Endothelial cell of umbilical vein (primary cell): ENCODE results near the gene COQ9.

ENCODE experiments used
- CTCF ChIP-seq, 2 donors: IDR thresholded peaks; 1 replicate in 1 of 2; 2 replicates in 1 of 2; pipeline ENCODE4 v1.5.1; 2011; ENCODE audit warnings: low read length in 2 of 2, mild to moderate bottlenecking in 2 of 2, moderate library complexity in 2 of 2, control low read depth in 1 of 2, inconsistent platforms in 1 of 2, low read depth in 1 of 2; ENCODE audit not compliant: insufficient read depth in 1 of 2; ENCODE audit errors: extremely low read depth in 1 of 2
- EZH2 ChIP-seq: IDR thresholded peaks from 2 replicates; pipeline ENCODE4 v1.6.1; 2012; ENCODE audit warnings: borderline replicate concordance, low read depth, mild to moderate bottlenecking, moderate library complexity, low read length, inconsistent platforms; ENCODE audit not compliant: severe bottlenecking
- FOS ChIP-seq: IDR thresholded peaks from 2 replicates; pipeline ENCODE4 v1.6.1; 2011; ENCODE audit warnings: mild to moderate bottlenecking, low read length, moderate library complexity, borderline replicate concordance; ENCODE audit not compliant: insufficient read depth
- GATA2 ChIP-seq: IDR thresholded peaks from 2 replicates; pipeline ENCODE4 v1.7.0; 2011; ENCODE audit warnings: low read depth, mild to moderate bottlenecking, moderate library complexity, mixed read lengths, low read length; ENCODE audit not compliant: insufficient read length, insufficient read depth
- JUN ChIP-seq: IDR thresholded peaks from 2 replicates; pipeline ENCODE4 v1.6.1; 2011; ENCODE audit warnings: borderline replicate concordance, low read depth; ENCODE audit not compliant: insufficient read length, insufficient read depth
- MAX ChIP-seq: IDR thresholded peaks from 2 replicates; pipeline ENCODE4 v1.6.1; 2011; ENCODE audit not compliant: insufficient read depth, insufficient read length
- MYC ChIP-seq: IDR thresholded peaks from one replicate; pipeline ENCODE4 v1.6.1; 2011; ENCODE audit warnings: mild to moderate bottlenecking, low read depth, low read length
- POLR2A ChIP-seq: IDR thresholded peaks from 2 replicates; pipeline ENCODE4 v1.6.1; 2012; ENCODE audit warnings: low read depth, mild to moderate bottlenecking, control low read depth, low read length
- POLR2AphosphoS5 ChIP-seq: IDR thresholded peaks from 2 replicates; pipeline ENCODE4 v1.6.1; 2012; ENCODE audit warnings: low read depth, mild to moderate bottlenecking, control low read depth, low read length, moderate library complexity; ENCODE audit not compliant: insufficient read depth

DNA sequence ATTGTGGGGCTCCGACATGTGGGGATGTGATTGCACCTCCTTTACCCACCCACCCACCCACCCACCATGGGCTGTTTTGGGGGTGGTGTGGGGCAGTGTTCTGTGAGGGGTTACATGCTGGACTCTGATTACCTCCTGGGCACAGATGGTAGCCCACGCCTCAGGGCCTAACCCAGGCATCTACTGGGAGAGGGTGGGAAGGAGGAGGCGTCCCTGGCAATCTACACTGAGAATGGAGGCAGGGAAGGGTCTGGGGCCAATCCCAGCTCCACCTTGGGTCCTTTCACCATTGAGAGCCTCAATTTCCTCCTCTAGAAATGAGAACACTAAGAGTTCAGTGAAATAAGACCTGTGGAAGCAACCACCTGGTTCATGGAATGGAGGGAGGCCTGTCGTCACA, 50.8 kb downstream of the COQ9 start:
- TF ChIP-seq CTCF (IDR thresholded peaks at IDR 0.05; ENCODE audit: extremely low read depth in 1 of 2, insufficient read depth in 1 of 2, low read depth in 1 of 2, low read length in 2 of 2) (no peak), POLR2A (no peak), EZH2 (no peak), MAX (no peak), JUN (no peak), POLR2AphosphoS5 (no peak), MYC (no peak), GATA2 (no peak), FOS (no peak)
